ENCODE results near the gene ATP5ME.
"Not testable (repeated sequence)": the region's sequence is repeated elsewhere in the genome, so short reads cannot be mapped to it uniquely, and the experiment has no call there.

ATP5ME gene

GRCh38 chr4:653831-654502 lies 20.1 kb downstream of the ATP5ME start:
- no peak for DNase-seq

- DNase-seq: no peak
These were observed 20.8 kb downstream of the ATP5ME start for GRCh38 chr4:653080-653821.

- no peak for DNase-seq
These were observed 22.0 kb downstream of the ATP5ME start for GRCh38 chr4:651884-652642.

- no peak for DNase-seq
These were observed 22.9 kb downstream of the ATP5ME start for GRCh38 chr4:650951-651883.

GRCh38 chr4:650461-650860 lies 23.6 kb downstream of the ATP5ME start:
- DNase-seq: no peak

DNA sequence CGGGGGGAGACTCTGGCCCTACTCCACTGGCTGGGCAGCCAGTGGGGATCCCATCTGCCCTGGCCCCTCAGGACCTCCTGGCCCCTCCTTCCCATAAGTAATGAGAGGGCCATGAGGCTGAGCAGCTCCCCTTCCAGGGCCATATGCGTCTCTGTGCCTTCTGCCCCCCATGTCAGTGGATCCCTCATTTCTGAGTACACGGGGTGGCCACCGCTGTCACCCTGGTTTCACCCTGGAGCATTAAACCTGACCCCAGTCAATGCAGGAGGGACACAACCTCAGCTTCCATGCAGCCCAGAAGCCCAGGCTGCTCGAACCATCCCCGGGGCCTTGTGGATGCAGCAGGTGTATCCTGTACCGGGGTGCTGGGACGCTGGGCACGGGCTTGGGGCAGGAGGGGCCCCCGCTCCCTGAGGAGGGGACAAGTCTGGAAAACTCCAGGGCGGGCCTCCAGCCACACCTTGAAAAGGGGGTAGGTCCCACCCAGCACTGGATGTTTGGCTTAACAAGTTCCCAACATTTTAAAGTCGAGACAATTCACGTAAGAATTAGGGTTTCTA lies 24.2 kb downstream of the ATP5ME start:
- no peak for DNase-seq

GRCh38 chr4:649293-649625 lies 24.8 kb downstream of the ATP5ME start:
- no peak for DNase-seq

DNA sequence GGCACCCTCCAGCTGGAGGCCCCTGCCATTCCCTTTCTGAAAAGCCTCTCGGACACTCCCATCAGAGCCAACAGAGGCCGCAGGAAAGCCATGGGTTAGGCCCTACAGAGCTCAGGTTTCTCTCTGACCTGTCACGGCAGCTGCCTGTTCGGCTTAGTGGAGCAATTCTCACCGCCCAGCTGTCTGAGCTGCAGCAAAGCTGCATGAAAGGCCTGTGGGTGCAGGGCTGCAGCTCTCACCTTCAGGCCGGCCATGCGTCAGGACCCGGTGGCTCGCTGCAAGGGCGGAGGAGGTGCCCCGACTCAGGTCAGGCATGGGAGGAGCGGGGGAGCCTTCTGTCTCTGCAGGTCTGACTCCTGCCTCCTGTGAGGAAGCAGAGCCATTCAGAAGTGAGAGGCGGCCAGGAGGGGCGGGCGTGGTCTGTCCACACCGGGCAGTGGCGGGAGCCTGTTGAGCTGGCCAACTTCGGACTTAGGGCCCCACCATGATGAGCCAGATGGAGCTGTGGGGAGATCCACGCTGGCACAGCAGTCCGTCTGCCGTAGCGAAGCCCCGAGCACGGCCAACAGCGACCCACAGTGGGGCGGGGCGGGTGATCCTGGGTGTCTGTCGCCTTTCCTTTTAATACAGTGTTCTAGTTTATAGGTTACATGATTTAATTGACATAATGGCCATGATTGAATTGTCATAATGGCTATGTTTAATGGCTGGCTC lies 25.3 kb downstream of the ATP5ME start:
- DNase-seq: no peak

- DNase-seq: no peak
These were observed 26.6 kb downstream of the ATP5ME start for GRCh38 chr4:647481-647880.

DNA sequence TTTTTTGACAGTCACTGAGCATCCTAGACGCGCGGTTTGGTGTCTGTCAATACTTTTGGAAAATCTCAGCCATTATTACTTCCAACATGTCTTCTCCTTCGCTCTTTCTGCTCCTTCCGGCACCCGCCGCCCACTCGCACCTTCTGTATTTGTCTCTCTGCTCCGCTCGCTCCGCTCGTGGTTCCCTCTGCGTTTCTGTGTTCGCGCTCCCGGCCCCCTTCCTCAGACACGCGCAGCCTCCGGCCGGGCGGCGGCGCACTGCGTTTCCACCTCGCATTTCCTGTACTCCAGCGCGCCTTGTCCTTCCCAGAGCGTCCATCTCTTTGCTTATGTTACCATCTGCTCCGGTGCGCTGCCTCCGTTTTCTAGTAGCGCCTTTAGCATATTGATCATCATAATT lies 27.6 kb downstream of the ATP5ME start:
- no peak for DNase-seq

GRCh38 chr4:642366-642765 lies 31.7 kb downstream of the ATP5ME start:
- not testable (repeated sequence) for DNase-seq

DNA sequence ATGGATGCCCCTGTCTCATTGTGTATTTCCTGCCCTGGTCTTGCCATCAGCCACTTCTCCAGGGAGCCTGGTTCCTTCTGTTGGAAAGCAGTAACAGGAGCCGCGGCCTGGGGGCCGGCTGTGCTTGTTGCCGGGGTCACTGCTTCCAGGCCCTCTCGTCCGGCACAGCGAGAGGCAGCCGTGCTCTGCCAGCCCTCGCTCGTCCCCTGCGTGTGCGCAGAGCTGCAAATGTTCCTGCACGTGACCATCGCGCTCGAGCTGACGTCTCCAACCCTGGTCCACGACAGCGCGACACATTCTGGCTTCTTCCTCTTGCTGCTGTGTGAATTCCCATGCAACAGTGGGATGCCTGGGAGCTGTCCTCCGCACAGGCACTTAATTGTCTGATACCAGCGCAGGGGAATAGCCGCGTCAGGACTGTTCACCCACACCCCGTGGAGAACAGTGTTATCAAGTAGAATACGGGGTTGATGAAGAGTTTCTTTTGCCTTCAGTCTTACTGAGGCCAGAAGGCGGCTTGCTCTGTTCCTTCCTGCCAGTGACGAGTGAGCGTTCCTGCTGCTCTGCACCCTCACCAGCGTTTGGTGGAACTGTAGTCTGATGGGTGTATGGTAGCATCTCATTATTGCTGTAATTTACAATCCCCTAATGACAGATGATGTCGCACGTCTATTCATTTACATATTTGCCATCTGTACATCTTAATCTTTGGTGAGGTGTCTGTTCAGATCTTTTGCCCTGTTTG lies 36.4 kb downstream of the ATP5ME start:
- DNase-seq: no peak

DNA sequence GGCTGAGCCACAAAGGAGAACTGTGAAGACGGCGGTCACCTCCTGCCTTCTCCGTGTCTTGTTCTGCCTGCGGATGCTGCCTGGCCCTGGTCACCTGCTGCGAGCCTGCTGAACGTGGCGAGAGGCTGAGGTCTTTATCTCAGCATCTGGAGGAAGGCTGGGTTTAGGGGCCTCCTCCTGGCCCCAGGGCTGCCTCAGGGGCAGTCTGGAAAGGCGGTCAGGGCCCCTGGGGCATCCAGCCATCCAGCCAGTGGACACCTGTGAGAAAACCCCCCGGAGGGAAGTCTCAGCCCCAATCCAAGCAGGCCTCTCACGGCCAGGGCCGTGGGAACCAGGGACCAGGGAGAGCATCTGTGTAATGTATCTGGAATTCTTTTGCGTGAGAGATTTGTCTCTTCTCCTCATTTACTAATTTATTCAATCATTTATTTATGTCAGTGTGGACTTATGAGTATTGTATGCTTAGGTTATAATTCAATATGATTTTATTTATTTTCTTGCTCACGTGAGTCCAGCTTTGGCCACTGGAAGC lies 37.4 kb downstream of the ATP5ME start:
- no peak for DNase-seq

DNA sequence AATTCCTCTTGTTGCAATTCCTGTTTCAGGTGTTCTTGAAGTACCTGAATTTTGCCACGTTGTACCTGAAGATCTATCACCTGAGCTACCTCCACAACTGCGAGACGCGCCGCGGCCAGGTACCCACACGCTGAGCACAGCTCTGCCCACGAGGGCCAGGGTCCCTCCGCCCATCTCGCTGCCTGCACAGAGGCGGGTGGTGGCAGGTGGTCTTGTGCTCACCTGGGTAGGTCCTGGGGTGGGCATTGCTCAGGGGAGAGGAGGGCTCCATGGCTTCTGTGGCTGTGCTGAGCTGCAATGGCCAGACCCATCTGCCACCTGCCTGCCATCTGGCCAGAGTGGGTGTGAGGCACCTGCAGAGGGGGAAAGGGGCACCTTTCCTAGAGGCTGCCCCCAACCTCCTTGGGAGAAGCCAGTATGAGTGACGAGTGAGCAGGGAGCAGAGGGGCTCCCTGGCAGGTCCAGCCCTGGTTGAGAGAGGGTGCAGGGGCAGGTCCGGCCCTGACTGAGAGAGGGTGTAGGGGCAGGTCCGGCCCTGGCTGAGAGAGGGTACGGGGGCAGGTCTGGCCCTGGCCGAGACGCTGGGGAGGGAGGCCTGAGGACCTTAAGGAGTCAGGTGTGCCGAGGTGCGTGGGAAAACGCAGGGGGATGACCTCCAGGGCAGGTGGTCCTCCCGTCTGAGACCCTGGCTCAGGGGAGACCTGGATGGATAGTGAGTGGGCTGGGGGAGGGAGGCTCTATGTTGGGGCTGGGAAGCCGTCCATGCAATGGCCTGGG lies 38.0 kb downstream of the ATP5ME start:
- DNase-seq: no peak

- not testable (repeated sequence) for DNase-seq
These were observed 38.8 kb downstream of the ATP5ME start for GRCh38 chr4:635066-635835.

DNA sequence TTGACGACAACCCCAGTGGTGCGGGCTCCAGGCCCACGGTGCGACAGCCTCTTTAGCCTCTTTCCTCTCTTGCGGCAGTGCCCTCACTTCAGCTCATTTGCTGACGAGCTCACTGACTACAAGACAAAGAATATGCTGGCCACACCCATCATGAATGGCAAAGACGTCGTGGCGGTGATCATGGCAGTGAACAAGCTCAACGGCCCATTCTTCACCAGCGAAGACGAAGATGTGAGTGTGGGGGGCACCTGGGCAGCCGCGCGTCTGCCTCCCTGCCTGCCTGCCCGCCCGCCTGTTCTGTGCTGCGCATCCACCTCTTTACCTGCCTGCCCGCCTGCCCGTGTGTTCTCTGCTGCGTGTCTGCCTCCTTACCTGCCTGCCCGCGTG lies 39.5 kb downstream of the ATP5ME start:
- no peak for DNase-seq

- DNase-seq: no peak
These were observed 40.0 kb downstream of the ATP5ME start for GRCh38 chr4:633976-634598.

DNA sequence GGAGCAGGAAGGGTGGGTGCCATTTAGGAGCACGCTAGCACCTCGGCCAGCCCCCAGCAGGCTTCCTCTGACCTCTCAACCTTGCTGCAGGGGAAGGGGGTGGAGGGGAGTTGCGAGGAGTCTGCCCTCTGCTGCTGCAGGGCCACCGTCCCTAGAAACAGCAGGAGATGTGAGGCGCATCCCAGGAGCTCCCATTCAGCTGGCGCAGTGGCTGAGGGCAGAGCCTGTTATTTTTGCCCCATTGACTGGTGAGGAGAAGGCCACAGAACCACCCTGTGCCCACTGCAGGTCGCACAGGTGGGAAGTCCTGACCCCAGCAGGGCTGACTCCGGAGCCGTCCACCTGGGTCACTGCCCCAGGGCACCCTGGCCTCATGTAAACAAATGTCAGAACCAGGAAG lies 40.7 kb downstream of the ATP5ME start:
- DNase-seq: no peak

GRCh38 chr4:632926-633325 lies 41.1 kb downstream of the ATP5ME start:
- no peak for DNase-seq
